ENCODE results near the gene HGF. TPM values are rescaled to one million over a fixed set of nuclear protein-coding genes. Genes with fewer than 3 reads are reported as not detected.

HGF gene
- total and polyA plus RNA-seq, 2 of the 8 experiments (the other 6 are each of a cell fraction or from before 2014, with no cell fraction given) = 0.05 to 0.60 TPM

DNA sequence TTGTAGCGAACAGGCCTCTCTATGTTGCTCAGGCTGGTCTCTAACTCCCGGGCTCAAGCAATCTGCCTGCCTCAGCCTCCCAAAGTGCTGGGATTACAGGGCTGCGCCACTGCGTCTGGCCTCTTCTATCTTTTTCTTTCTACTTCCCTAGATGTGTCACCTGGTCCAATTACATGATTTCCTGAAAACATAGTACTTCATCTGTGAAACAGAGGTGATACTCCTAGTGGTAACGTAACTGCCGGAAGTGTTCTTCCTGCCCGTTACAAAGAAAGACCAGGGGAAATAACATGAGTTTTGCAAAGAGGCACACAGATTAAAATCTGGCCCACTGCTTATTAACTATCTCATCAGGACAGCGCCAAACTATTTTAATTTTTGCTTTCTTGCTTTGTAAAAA, 18.4 kb upstream of the HGF start (continued):
- TF ChIP-seq, protein P1, sequence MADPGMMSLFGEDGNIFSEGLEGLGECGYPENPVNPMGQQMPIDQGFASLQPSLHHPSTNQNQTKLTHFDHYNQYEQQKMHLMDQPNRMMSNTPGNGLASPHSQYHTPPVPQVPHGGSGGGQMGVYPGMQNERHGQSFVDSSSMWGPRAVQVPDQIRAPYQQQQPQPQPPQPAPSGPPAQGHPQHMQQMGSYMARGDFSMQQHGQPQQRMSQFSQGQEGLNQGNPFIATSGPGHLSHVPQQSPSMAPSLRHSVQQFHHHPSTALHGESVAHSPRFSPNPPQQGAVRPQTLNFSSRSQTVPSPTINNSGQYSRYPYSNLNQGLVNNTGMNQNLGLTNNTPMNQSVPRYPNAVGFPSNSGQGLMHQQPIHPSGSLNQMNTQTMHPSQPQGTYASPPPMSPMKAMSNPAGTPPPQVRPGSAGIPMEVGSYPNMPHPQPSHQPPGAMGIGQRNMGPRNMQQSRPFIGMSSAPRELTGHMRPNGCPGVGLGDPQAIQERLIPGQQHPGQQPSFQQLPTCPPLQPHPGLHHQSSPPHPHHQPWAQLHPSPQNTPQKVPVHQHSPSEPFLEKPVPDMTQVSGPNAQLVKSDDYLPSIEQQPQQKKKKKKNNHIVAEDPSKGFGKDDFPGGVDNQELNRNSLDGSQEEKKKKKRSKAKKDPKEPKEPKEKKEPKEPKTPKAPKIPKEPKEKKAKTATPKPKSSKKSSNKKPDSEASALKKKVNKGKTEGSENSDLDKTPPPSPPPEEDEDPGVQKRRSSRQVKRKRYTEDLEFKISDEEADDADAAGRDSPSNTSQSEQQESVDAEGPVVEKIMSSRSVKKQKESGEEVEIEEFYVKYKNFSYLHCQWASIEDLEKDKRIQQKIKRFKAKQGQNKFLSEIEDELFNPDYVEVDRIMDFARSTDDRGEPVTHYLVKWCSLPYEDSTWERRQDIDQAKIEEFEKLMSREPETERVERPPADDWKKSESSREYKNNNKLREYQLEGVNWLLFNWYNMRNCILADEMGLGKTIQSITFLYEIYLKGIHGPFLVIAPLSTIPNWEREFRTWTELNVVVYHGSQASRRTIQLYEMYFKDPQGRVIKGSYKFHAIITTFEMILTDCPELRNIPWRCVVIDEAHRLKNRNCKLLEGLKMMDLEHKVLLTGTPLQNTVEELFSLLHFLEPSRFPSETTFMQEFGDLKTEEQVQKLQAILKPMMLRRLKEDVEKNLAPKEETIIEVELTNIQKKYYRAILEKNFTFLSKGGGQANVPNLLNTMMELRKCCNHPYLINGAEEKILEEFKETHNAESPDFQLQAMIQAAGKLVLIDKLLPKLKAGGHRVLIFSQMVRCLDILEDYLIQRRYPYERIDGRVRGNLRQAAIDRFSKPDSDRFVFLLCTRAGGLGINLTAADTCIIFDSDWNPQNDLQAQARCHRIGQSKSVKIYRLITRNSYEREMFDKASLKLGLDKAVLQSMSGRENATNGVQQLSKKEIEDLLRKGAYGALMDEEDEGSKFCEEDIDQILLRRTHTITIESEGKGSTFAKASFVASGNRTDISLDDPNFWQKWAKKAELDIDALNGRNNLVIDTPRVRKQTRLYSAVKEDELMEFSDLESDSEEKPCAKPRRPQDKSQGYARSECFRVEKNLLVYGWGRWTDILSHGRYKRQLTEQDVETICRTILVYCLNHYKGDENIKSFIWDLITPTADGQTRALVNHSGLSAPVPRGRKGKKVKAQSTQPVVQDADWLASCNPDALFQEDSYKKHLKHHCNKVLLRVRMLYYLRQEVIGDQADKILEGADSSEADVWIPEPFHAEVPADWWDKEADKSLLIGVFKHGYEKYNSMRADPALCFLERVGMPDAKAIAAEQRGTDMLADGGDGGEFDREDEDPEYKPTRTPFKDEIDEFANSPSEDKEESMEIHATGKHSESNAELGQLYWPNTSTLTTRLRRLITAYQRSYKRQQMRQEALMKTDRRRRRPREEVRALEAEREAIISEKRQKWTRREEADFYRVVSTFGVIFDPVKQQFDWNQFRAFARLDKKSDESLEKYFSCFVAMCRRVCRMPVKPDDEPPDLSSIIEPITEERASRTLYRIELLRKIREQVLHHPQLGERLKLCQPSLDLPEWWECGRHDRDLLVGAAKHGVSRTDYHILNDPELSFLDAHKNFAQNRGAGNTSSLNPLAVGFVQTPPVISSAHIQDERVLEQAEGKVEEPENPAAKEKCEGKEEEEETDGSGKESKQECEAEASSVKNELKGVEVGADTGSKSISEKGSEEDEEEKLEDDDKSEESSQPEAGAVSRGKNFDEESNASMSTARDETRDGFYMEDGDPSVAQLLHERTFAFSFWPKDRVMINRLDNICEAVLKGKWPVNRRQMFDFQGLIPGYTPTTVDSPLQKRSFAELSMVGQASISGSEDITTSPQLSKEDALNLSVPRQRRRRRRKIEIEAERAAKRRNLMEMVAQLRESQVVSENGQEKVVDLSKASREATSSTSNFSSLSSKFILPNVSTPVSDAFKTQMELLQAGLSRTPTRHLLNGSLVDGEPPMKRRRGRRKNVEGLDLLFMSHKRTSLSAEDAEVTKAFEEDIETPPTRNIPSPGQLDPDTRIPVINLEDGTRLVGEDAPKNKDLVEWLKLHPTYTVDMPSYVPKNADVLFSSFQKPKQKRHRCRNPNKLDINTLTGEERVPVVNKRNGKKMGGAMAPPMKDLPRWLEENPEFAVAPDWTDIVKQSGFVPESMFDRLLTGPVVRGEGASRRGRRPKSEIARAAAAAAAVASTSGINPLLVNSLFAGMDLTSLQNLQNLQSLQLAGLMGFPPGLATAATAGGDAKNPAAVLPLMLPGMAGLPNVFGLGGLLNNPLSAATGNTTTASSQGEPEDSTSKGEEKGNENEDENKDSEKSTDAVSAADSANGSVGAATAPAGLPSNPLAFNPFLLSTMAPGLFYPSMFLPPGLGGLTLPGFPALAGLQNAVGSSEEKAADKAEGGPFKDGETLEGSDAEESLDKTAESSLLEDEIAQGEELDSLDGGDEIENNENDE (IDR thresholded peaks at IDR 0.05; ENCODE audit: insufficient replicate concordance, low read length) = no peak
- no peak for TF ChIP-seq CBX8 (IDR thresholded peaks at IDR 0.05; ENCODE audit: borderline replicate concordance, low read depth, low read length)
- TF ChIP-seq FOSL1 (IDR thresholded peaks at IDR 0.05; ENCODE audit: insufficient read depth, low read depth, low read length) = no peak
- TF ChIP-seq MAFK (IDR thresholded peaks at IDR 0.05; ENCODE audit: low read depth, low read length) = no peak
- no peak for TF ChIP-seq SP2 (IDR thresholded peaks at IDR 0.05; ENCODE audit: low read length)
- TF ChIP-seq ASH2L (IDR thresholded peaks at IDR 0.05; ENCODE audit: low read length) = no peak
- no peak for TF ChIP-seq SIN3A (conservative IDR thresholded peaks at IDR 0.05 in 1 of 2, IDR thresholded peaks at IDR 0.05 in 1 of 2; ENCODE audit: low read depth in 1 of 2, low read length in 2 of 2)
- TF ChIP-seq HDAC2 (IDR thresholded peaks at IDR 0.05; ENCODE audit: borderline replicate concordance in 1 of 2, low read depth in 2 of 2, low read length in 2 of 2) = no peak
- no peak for TF ChIP-seq BRCA1 (IDR thresholded peaks at IDR 0.05; ENCODE audit: low read depth, low read length)
- no peak for TF ChIP-seq RAD21 (IDR thresholded peaks at IDR 0.05 in 1 of 2, conservative IDR thresholded peaks at IDR 0.05 in 1 of 2; ENCODE audit: low read depth in 2 of 2, low read length in 2 of 2)
